Measurements from ENCODE around the gene CRY2. TPM values are rescaled to one million over a fixed set of nuclear protein-coding genes. Genes with fewer than 3 reads are reported as not detected.

Gene CRY2
- total and polyA plus RNA-seq, 10 of the 15 experiments (the other 5 are each of a cell fraction or from before 2014, with no cell fraction given): 1.2 to 14.7 (median 8.1) TPM

DNA sequence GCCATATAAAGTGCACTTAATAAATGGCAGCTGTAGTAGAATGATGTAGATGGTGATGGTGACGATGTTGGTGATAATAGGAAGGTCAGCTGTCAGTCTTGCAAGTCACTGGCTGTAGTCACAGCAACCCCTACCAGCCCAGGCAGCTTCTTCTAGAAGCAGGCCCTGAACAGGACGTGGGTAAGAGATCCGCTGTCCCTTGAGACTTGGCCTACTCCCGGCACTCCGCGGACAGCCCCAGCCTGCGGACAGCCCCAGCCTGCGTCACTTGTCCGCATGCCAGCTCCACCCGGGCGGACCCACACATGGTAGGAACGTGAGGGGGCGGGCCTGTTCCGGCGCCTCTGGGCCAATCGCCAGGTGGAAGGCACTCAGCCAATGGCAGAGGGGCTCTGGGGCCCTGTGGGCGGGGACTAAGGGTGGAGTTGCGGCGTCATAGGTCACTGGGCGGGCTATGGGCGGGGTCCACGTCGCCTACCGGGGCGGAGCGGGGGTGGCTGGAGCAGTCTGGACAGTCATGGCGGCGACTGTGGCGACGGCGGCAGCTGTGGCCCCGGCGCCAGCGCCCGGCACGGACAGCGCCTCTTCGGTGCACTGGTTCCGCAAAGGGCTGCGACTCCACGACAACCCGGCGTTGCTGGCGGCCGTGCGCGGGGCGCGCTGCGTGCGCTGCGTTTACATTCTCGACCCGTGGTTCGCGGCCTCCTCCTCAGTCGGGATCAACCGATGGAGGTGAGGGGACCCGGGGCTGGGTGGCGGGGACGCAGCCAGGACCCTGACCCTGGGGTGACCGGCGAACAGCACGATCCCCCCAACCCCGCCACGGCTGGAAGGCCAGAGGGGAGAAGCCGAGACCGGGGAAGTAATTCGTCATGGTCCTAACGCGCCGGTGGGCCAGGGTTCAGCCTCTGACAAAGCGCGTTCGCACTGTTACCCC, at the start of gene CRY2 (continued):
- TF ChIP-seq, protein P1, sequence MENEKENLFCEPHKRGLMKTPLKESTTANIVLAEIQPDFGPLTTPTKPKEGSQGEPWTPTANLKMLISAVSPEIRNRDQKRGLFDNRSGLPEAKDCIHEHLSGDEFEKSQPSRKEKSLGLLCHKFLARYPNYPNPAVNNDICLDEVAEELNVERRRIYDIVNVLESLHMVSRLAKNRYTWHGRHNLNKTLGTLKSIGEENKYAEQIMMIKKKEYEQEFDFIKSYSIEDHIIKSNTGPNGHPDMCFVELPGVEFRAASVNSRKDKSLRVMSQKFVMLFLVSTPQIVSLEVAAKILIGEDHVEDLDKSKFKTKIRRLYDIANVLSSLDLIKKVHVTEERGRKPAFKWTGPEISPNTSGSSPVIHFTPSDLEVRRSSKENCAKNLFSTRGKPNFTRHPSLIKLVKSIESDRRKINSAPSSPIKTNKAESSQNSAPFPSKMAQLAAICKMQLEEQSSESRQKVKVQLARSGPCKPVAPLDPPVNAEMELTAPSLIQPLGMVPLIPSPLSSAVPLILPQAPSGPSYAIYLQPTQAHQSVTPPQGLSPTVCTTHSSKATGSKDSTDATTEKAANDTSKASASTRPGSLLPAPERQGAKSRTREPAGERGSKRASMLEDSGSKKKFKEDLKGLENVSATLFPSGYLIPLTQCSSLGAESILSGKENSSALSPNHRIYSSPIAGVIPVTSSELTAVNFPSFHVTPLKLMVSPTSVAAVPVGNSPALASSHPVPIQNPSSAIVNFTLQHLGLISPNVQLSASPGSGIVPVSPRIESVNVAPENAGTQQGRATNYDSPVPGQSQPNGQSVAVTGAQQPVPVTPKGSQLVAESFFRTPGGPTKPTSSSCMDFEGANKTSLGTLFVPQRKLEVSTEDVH (IDR thresholded peaks at IDR 0.05; ENCODE audit: low read depth, partially characterized antibody): no peak
- TF ChIP-seq NFYA (IDR thresholded peaks at IDR 0.05; ENCODE audit: borderline replicate concordance, low read depth, low read length) (no peak), RAD21 (IDR thresholded peaks at IDR 0.05; ENCODE audit: insufficient read depth, low read depth, low read length) (no peak), CBFB (IDR thresholded peaks at IDR 0.05; ENCODE audit: low read depth) (no peak), POLR2AphosphoS2 (IDR thresholded peaks at IDR 0.05; ENCODE audit: low read depth, low read length) (peak; percentile 79; the same call in 1 of the 2 replicates), SUZ12 (IDR thresholded peaks at IDR 0.05; ENCODE audit: unreplicated experiment) (no peak), KAT2A (conservative IDR thresholded peaks at IDR 0.05; ENCODE audit: control insufficient read depth, low read depth, low read length) (no peak), NRF1 (conservative IDR thresholded peaks at IDR 0.05; ENCODE audit: low read depth, low read length) (0 out of 2 replicates have a peak, but pooled peaks have one; percentile 5), ZBTB40 (IDR thresholded peaks at IDR 0.05; ENCODE audit: borderline replicate concordance) (no peak; the same call in 1 of the 2 replicates), HDAC2 (IDR thresholded peaks at IDR 0.05) (no peak), SMAD5 (IDR thresholded peaks at IDR 0.05; ENCODE audit: low read depth) (peak; percentile 44; the same call in 1 of the 2 replicates), RBBP5 (conservative IDR thresholded peaks at IDR 0.05) (no peak), HDGF (IDR thresholded peaks at IDR 0.05) (peak; percentile 98), NR2C1 (IDR thresholded peaks at IDR 0.05) (peak; percentile 87), CREM (IDR thresholded peaks at IDR 0.05; ENCODE audit: low read depth) (peak; percentile 87)
- TF ChIP-seq, protein P2, sequence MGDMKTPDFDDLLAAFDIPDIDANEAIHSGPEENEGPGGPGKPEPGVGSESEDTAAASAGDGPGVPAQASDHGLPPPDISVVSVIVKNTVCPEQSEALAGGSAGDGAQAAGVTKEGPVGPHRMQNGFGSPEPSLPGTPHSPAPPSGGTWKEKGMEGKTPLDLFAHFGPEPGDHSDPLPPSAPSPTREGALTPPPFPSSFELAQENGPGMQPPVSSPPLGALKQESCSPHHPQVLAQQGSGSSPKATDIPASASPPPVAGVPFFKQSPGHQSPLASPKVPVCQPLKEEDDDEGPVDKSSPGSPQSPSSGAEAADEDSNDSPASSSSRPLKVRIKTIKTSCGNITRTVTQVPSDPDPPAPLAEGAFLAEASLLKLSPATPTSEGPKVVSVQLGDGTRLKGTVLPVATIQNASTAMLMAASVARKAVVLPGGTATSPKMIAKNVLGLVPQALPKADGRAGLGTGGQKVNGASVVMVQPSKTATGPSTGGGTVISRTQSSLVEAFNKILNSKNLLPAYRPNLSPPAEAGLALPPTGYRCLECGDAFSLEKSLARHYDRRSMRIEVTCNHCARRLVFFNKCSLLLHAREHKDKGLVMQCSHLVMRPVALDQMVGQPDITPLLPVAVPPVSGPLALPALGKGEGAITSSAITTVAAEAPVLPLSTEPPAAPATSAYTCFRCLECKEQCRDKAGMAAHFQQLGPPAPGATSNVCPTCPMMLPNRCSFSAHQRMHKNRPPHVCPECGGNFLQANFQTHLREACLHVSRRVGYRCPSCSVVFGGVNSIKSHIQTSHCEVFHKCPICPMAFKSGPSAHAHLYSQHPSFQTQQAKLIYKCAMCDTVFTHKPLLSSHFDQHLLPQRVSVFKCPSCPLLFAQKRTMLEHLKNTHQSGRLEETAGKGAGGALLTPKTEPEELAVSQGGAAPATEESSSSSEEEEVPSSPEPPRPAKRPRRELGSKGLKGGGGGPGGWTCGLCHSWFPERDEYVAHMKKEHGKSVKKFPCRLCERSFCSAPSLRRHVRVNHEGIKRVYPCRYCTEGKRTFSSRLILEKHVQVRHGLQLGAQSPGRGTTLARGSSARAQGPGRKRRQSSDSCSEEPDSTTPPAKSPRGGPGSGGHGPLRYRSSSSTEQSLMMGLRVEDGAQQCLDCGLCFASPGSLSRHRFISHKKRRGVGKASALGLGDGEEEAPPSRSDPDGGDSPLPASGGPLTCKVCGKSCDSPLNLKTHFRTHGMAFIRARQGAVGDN (IDR thresholded peaks at IDR 0.05): peak; percentile 58; the same call in 1 of the 2 replicates
- TF ChIP-seq, protein P3, sequence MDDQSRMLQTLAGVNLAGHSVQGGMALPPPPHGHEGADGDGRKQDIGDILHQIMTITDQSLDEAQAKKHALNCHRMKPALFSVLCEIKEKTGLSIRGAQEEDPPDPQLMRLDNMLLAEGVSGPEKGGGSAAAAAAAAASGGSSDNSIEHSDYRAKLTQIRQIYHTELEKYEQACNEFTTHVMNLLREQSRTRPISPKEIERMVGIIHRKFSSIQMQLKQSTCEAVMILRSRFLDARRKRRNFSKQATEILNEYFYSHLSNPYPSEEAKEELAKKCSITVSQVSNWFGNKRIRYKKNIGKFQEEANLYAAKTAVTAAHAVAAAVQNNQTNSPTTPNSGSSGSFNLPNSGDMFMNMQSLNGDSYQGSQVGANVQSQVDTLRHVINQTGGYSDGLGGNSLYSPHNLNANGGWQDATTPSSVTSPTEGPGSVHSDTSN (IDR thresholded peaks at IDR 0.05; ENCODE audit: insufficient replicate concordance, low read depth, low read length): peak; percentile 94

Data from GM12878 (cell line).